ENCODE results near the gene CHRNA7.

DNA sequence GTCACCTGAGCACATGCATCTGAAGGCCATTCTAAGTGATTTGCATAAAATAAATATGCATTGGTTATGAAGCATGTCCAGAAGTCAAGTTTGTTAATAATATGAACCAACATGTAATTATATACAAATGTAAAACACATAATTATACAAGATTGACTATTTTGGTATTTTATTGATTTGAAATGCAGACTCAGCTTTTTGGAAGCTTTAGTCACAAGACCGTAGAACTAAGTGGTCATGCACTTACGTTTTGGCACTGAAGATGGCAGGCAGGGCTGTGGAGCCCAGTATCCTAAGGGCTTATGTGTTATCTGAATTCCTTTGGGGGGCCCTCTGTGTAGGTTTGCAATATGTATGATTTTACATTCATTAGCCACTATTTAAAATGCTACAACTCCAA lies 5.0 kb downstream of the CHRNA7 start:
- TF ChIP-seq CTCF (IDR thresholded peaks at IDR 0.05), result no peak
- TF ChIP-seq POLR2A (IDR thresholded peaks at IDR 0.05), result no peak

Measured in uterus (tissue), 2 donors.